ENCODE measurements around the gene PCDHB9.

DNA sequence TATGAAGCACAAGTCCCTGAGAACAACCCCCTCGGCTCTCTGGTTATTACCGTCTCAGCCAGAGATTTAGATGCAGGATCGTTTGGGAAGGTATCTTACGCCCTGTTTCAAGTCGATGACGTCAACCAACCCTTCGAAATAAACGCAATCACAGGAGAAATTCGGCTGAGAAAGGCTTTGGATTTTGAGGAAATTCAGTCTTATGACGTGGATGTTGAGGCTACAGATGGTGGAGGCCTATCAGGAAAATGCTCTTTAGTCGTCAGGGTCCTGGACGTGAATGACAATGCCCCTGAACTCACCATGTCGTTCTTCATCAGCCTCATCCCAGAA lies 36.0 kb upstream of the PCDHB9 start:
- TF ChIP-seq, protein P1, sequence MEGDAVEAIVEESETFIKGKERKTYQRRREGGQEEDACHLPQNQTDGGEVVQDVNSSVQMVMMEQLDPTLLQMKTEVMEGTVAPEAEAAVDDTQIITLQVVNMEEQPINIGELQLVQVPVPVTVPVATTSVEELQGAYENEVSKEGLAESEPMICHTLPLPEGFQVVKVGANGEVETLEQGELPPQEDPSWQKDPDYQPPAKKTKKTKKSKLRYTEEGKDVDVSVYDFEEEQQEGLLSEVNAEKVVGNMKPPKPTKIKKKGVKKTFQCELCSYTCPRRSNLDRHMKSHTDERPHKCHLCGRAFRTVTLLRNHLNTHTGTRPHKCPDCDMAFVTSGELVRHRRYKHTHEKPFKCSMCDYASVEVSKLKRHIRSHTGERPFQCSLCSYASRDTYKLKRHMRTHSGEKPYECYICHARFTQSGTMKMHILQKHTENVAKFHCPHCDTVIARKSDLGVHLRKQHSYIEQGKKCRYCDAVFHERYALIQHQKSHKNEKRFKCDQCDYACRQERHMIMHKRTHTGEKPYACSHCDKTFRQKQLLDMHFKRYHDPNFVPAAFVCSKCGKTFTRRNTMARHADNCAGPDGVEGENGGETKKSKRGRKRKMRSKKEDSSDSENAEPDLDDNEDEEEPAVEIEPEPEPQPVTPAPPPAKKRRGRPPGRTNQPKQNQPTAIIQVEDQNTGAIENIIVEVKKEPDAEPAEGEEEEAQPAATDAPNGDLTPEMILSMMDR (IDR thresholded peaks at IDR 0.05) = no peak
- TF ChIP-seq EZH2 (IDR thresholded peaks at IDR 0.05; ENCODE audit: borderline replicate concordance, insufficient read depth, low read depth, low read length, poor library complexity, severe bottlenecking) = no peak

Data from B cell (primary cell).